HG02870 (cell line): ENCODE results near the gene GPRC6A.
"Not testable (repeated sequence)": the region's sequence is repeated elsewhere in the genome, so short reads cannot be mapped to it uniquely, and the experiment has no call there.

ENCODE experiments used
- ATAC-seq: cut with Tn5 transposase; IDR thresholded peaks from one replicate; pipeline ENCODE4 v1.9.1; 2021; ENCODE audit warnings: mild to moderate bottlenecking, moderate library complexity; ENCODE audit not compliant: unreplicated experiment

GPRC6A gene

GRCh38 chr6:116828983-116829382 lies at the start of gene GPRC6A:
Gene GPRC6A (minus strand): TSS chr6:116829083. CDS start chr6:116829013, 70 bp downstream.
- no peak for ATAC-seq

- no peak for ATAC-seq
These were observed 48.9 kb upstream of the GPRC6A start for GRCh38 chr6:116877743-116878142.

GRCh38 chr6:116876635-116877611 lies 48.0 kb upstream of the GPRC6A start, which contains the start of gene RFX6:
Gene RFX6 (plus strand): TSS chr6:116877242. CDS start chr6:116877276, 34 bp downstream.
- no peak for ATAC-seq

GRCh38 chr6:116876107-116876506 lies 47.2 kb upstream of the GPRC6A start:
- no peak for ATAC-seq

GRCh38 chr6:116872771-116873170 lies 43.9 kb upstream of the GPRC6A start:
- ATAC-seq = no peak

GRCh38 chr6:116866281-116866871 lies 37.5 kb upstream of the GPRC6A start:
- ATAC-seq = peak; percentile 47

GRCh38 chr6:116859264-116859663 lies 30.4 kb upstream of the GPRC6A start:
- ATAC-seq = no peak

- ATAC-seq = no peak
These were observed 29.2 kb upstream of the GPRC6A start for GRCh38 chr6:116858060-116858459.

GRCh38 chr6:116847227-116847626 lies 18.3 kb upstream of the GPRC6A start:
- peak; percentile 79 for ATAC-seq

- no peak for ATAC-seq
These were observed 13.6 kb upstream of the GPRC6A start for GRCh38 chr6:116842459-116842858.

- no peak for ATAC-seq
These were observed 11.2 kb upstream of the GPRC6A start for GRCh38 chr6:116840091-116840490.

GRCh38 chr6:116836606-116837342 lies 7.9 kb upstream of the GPRC6A start:
- ATAC-seq = no peak

- ATAC-seq = not testable (repeated sequence)
These were observed 5.6 kb upstream of the GPRC6A start for GRCh38 chr6:116834526-116834925.

GRCh38 chr6:116827561-116828240 lies 1.2 kb downstream of the GPRC6A start:
- ATAC-seq = no peak

GRCh38 chr6:116816336-116816735 lies 12.5 kb downstream of the GPRC6A start:
- ATAC-seq = not testable (repeated sequence)

- no peak for ATAC-seq
These were observed 16.7 kb downstream of the GPRC6A start for GRCh38 chr6:116812051-116812650.

- no peak for ATAC-seq
These were observed 26.9 kb downstream of the GPRC6A start for GRCh38 chr6:116801971-116802370.

- no peak for ATAC-seq
These were observed 28.9 kb downstream of the GPRC6A start for GRCh38 chr6:116799945-116800344.

GRCh38 chr6:116797585-116797984 lies 31.3 kb downstream of the GPRC6A start:
- peak; percentile 41 for ATAC-seq

- no peak for ATAC-seq
These were observed 35.7 kb downstream of the GPRC6A start for GRCh38 chr6:116793224-116793623.
